ENCODE results near the gene HMGN4. TPM values are rescaled to one million over a fixed set of nuclear protein-coding genes. Genes with fewer than 3 reads are reported as not detected.

HMGN4 gene
- total RNA-seq, 1 donor from 2014 or later: 59.5 TPM

DNA sequence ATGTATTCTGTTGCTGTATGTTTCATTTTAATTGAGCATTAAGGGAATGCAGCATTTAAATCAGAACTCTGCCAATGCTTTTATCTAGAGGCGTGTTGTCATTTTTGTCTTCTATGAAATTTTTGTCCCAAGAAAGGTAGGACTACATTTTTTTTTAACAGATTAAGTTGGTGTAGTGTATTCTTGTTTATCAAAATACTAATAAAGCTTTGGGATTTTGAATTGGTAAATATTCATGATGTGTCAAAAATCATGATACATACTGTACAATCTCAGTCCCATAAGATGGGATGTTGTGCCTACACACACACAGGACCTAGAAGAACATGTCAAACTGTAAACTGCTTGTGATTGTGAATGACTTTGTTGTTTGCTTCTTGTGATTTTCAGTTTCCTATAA is 11.2 kb upstream of the HMGN4 start:
- Histone ChIP-seq H3K4me3 (ENCODE audit: low read depth, low read length) (no peak overlapping the region), H3K27me3 (ENCODE audit: control insufficient read depth, insufficient read depth, low read length) (no peaks in the 10 kb centered on the region), H3K36me3 (ENCODE audit: control insufficient read depth, insufficient read depth, low read length) (no peaks in the 10 kb centered on the region)
- DNase-seq (ENCODE audit: low read depth) (no peak), FAIRE-seq (no peak)
- TF ChIP-seq, protein P1, sequence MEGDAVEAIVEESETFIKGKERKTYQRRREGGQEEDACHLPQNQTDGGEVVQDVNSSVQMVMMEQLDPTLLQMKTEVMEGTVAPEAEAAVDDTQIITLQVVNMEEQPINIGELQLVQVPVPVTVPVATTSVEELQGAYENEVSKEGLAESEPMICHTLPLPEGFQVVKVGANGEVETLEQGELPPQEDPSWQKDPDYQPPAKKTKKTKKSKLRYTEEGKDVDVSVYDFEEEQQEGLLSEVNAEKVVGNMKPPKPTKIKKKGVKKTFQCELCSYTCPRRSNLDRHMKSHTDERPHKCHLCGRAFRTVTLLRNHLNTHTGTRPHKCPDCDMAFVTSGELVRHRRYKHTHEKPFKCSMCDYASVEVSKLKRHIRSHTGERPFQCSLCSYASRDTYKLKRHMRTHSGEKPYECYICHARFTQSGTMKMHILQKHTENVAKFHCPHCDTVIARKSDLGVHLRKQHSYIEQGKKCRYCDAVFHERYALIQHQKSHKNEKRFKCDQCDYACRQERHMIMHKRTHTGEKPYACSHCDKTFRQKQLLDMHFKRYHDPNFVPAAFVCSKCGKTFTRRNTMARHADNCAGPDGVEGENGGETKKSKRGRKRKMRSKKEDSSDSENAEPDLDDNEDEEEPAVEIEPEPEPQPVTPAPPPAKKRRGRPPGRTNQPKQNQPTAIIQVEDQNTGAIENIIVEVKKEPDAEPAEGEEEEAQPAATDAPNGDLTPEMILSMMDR (IDR thresholded peaks at IDR 0.05; ENCODE audit: insufficient read depth, low read length, severe bottlenecking): no peak

DNA sequence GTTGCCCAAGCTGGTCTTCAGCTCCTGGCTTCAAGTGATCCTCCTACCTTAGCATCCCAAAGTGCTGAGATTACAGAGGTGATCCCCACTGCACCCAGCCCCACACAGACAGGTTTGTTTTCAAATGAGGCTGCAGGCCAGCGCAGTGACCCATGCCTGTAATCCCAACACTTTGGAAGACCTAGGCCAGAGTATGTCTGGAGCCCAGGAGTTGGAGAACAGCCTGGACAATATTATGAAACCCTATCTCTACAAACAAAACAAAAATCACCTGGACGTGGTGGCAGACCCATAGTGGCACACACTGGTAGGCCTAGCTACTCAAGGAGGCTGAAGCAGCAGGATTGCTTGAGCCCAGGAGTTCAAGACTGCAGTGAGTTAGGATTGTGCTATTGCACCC is 8.0 kb upstream of the HMGN4 start:
- Histone ChIP-seq H3K4me3 (ENCODE audit: low read depth, low read length) (no peak overlapping the region), H3K27me3 (ENCODE audit: control insufficient read depth, insufficient read depth, low read length) (no peaks in the 10 kb centered on the region), H3K36me3 (ENCODE audit: control insufficient read depth, insufficient read depth, low read length) (no peaks in the 10 kb centered on the region)
- no peak for DNase-seq (ENCODE audit: low read depth)
- no peak for FAIRE-seq
- TF ChIP-seq, protein P1 (IDR thresholded peaks at IDR 0.05; ENCODE audit: insufficient read depth, low read length, severe bottlenecking): no peak

DNA sequence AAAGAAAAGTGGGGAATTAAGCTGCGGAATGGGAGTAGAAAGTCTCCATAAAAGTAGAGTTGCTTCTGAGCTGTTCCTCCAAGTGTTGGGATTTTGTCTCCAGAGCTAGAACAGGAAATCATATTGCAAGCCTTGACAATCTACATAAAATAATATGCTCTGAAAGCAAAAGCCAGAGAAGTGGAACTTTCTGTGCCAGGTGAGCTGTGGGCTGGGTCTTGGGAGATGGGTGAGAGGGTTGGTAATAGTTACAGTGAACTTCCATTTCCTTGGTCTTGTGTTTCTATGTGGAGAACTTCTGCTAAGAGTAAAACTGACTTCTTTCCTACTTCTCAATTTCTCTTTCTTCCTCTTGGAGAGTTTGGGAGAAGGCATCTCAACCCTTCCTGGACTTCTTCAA is 6.3 kb upstream of the HMGN4 start:
- DNase-seq (ENCODE audit: low read depth) (no peak), FAIRE-seq (no peak)
- no peak overlapping the region for H3K4me3 ChIP-seq (ENCODE audit: low read depth, low read length)
- no peaks in the 10 kb centered on the region for H3K36me3 ChIP-seq (ENCODE audit: control insufficient read depth, insufficient read depth, low read length)
- TF ChIP-seq, protein P1 (IDR thresholded peaks at IDR 0.05; ENCODE audit: insufficient read depth, low read length, severe bottlenecking): no peak
- no peaks in the 10 kb centered on the region for H3K27me3 ChIP-seq (ENCODE audit: control insufficient read depth, insufficient read depth, low read length)

GRCh38 chr6:26532699-26533531 is 5.3 kb upstream of the HMGN4 start:
- FAIRE-seq (no peak), DNase-seq (ENCODE audit: low read depth) (peak; percentile 85)
- H3K36me3 ChIP-seq (ENCODE audit: control insufficient read depth, insufficient read depth, low read length): no peaks in the 10 kb centered on the region
- peak overlapping the region; percentile 63 for H3K4me3 ChIP-seq (ENCODE audit: low read depth, low read length)
- TF ChIP-seq, protein P1 (IDR thresholded peaks at IDR 0.05; ENCODE audit: insufficient read depth, low read length, severe bottlenecking): no peak
- no peaks in the 10 kb centered on the region for H3K27me3 ChIP-seq (ENCODE audit: control insufficient read depth, insufficient read depth, low read length)

GRCh38 chr6:26533532-26533931 is 4.6 kb upstream of the HMGN4 start:
- DNase-seq (ENCODE audit: low read depth): no peak
- FAIRE-seq: no peak
- TF ChIP-seq, protein P1 (IDR thresholded peaks at IDR 0.05; ENCODE audit: insufficient read depth, low read length, severe bottlenecking): no peak
- Histone ChIP-seq H3K4me3 (ENCODE audit: low read depth, low read length) (peak overlapping the region; percentile 63), H3K36me3 (ENCODE audit: control insufficient read depth, insufficient read depth, low read length) (no peaks in the 10 kb centered on the region), H3K27me3 (ENCODE audit: control insufficient read depth, insufficient read depth, low read length) (no peaks in the 10 kb centered on the region)
